ENCODE measurements around the gene HAPLN1. TPM values are rescaled to one million over a fixed set of nuclear protein-coding genes. Genes with fewer than 3 reads are reported as not detected.

The HAPLN1 gene
- polyA plus RNA-seq: 1 to 10 TPM in 2 of 4 donors, under 1 TPM in 2; 0.07 to 3.9 (median 1.0) TPM
- long read RNA-seq, donor 1, full-length matches to known transcripts: 4 of 4 reads
- long read RNA-seq, donor 1, partial matches to known transcripts: 0 of 4 reads
- long read RNA-seq, donor 1, other reads (novel, unspliced or antisense): 0 of 4 reads
- long read RNA-seq, donor 2, full-length matches to known transcripts: 2 of 2 reads
- long read RNA-seq, donor 2, partial matches to known transcripts: 0 of 2 reads
- long read RNA-seq, donor 2, other reads (novel, unspliced or antisense): 0 of 2 reads
- long read RNA-seq, donor 3, full-length matches to known transcripts: 1 of 1 reads
- long read RNA-seq, donor 3, partial matches to known transcripts: 0 of 1 reads
- long read RNA-seq, donor 3, other reads (novel, unspliced or antisense): 0 of 1 reads
- long read RNA-seq, donor 4: 0 reads
- long read RNA-seq, donor 5, full-length matches to known transcripts: 1 of 1 reads
- long read RNA-seq, donor 5, partial matches to known transcripts: 0 of 1 reads
- long read RNA-seq, donor 5, other reads (novel, unspliced or antisense): 0 of 1 reads
- long read RNA-seq, donor 6, full-length matches to known transcripts: 1 of 1 reads
- long read RNA-seq, donor 6, partial matches to known transcripts: 0 of 1 reads
- long read RNA-seq, donor 6, other reads (novel, unspliced or antisense): 0 of 1 reads
- long read RNA-seq, donor 7, full-length matches to known transcripts: 2 of 2 reads
- long read RNA-seq, donor 7, partial matches to known transcripts: 0 of 2 reads
- long read RNA-seq, donor 7, other reads (novel, unspliced or antisense): 0 of 2 reads
- long read RNA-seq, donor 8: 0 reads
- long read RNA-seq, donor 9: 0 reads
- long read RNA-seq, donor 10, full-length matches to known transcripts: 3 of 3 reads
- long read RNA-seq, donor 10, partial matches to known transcripts: 0 of 3 reads
- long read RNA-seq, donor 10, other reads (novel, unspliced or antisense): 0 of 3 reads

DNA sequence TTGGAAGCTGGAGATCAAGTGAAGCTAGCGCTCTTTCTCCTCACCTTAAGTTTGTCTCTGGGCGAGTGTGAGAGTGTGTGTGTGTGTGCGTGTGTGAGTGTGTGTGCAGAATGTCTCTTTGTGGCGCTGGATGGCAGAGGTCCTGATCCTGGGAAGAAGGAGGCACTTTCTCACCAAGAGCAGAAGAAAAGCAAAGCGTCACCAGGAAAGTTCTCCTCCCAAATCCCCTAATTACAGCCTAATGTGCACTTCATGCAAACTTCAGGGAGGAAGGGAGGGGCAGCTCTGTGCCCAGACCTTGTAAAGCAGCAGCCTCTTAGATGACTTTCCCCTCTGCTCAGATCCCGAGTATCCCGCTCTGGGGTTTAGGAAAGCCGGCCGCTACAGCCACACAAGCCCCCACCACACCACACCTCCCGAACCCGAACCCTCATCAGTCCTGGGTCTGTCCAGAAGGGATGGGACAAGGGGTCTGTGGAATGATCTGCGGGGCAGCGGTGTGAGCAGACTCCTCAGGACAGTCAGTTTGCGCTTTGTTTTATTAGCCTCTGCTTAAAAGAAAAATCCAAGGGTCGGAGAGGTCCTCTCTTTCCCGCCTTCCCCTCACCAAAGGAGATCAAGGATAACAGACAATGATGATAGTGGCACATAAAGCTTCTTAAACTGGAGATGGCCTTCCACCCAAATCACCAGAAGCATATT, at the start of gene HAPLN1:
Gene HAPLN1 (minus strand): TSS at position 20 of the 702 bp plus-strand sequence. CDS start 47,332 bp downstream, outside the sequence.
- Histone ChIP-seq H3K27ac (ENCODE audit: low read depth in 1 of 3, low read length in 2 of 3) (peak within 1 kb of the TSS in 2 of 3 donors; percentile 13 to 41), H3K4me3 (ENCODE audit: low read depth in 1 of 3, low read length in 3 of 3) (peak within 1 kb of the TSS in 1 of 3 donors; percentile 45), H3K9me3 (ENCODE audit: control insufficient read depth in 2 of 2, insufficient read depth in 1 of 2, low read depth in 1 of 2, low read length in 1 of 2) (no peaks in the 10 kb centered on the region), H3K27me3 (ENCODE audit: control insufficient read depth in 3 of 3, insufficient read depth in 3 of 3, low read length in 3 of 3) (peaks cover 6 to 15% (median 8%) of the 10 kb centered on the region in 3 donors), H3K36me3 (ENCODE audit: control insufficient read depth in 3 of 3, insufficient read depth in 2 of 3, low read depth in 1 of 3, low read length in 3 of 3) (no peaks in the 10 kb centered on the region), H3K4me1 (ENCODE audit: control insufficient read depth in 3 of 3, insufficient read depth in 2 of 3, low read depth in 1 of 3, low read length in 2 of 3) (peaks cover 0 to 13% (median 0%) of the 10 kb centered on the region in 3 donors)
- FAIRE-seq: no peak
- DNase-seq: no peak
- 16 to 47% (median 32%) methylated on average over 16 of the region's 16 CpGs for WGBS, 3 donors

DNA sequence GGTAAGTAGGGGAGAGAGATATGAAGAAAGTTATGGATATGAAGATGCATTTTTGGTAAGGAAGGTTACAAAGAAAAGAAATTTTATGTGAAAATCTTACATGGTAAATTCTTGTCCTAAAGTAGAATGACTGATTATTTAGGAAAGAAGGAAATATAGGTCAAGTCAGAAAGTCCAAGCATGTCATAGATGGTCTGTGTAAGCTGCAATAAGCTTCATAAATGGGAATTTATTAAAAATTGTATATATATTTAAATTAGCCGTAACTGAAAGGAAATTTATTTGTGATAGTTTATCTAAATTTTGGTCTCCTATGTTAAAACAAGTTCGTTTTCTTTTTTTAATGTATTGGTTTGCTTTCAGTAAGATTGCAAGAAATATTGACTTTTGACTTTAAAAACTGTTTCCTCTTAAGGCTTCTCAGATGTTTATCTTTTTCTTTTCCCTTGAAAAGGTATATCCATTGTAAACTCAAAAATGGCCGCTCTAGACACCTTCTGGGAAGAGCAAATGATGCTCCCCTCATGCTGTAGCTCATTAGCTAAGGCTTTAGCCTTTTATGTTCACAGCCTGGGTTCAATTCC, 46.8 kb upstream of the HAPLN1 start:
- no peaks in the 10 kb centered on the region for H3K36me3 ChIP-seq (ENCODE audit: control insufficient read depth in 3 of 3, insufficient read depth in 2 of 3, low read depth in 1 of 3, low read length in 3 of 3)
- no peak overlapping the region for H3K4me3 ChIP-seq (ENCODE audit: low read depth in 1 of 3, low read length in 3 of 3)
- no peak for DNase-seq
- H3K27ac ChIP-seq (ENCODE audit: low read depth in 1 of 3, low read length in 2 of 3): no peak overlapping the region
- FAIRE-seq: no peak
- peaks cover 0 to 18% of the 10 kb centered on the region in 2 donors for H3K9me3 ChIP-seq (ENCODE audit: control insufficient read depth in 2 of 2, insufficient read depth in 1 of 2, low read depth in 1 of 2, low read length in 1 of 2)
- H3K27me3 ChIP-seq (ENCODE audit: control insufficient read depth in 3 of 3, insufficient read depth in 3 of 3, low read length in 3 of 3): no peaks in the 10 kb centered on the region
- H3K4me1 ChIP-seq (ENCODE audit: control insufficient read depth in 3 of 3, insufficient read depth in 2 of 3, low read depth in 1 of 3, low read length in 2 of 3): peaks cover 0 to 2% (median 0%) of the 10 kb centered on the region in 3 donors
- WGBS, 3 donors: 41 to 61% (median 51%) methylated on average over 3 of the region's 3 CpGs

DNA sequence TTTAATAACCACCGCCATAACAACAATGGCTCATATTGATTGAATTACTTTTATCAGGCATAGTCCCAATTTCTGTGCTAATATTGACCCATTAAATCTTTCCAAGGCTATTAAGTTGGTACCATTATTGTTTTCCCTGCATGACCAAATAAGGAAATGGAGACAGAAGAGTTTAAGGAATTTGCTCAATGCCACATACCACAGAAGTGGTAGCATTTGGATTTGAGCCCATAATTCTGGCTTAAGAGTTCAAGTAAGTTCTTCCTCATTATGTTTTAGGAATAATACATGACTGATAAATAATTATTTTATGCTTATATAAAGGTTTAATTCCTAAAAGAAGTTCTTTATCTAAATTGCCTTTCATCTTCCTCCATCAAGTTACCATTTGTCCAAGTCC, 43.4 kb upstream of the HAPLN1 start:
- H3K4me3 ChIP-seq (ENCODE audit: low read depth in 1 of 3, low read length in 3 of 3): no peak overlapping the region
- H3K27me3 ChIP-seq (ENCODE audit: control insufficient read depth in 3 of 3, insufficient read depth in 3 of 3, low read length in 3 of 3): no peaks in the 10 kb centered on the region
- FAIRE-seq (no peak), DNase-seq (no peak)
- peaks cover 0 to 14% of the 10 kb centered on the region in 2 donors for H3K9me3 ChIP-seq (ENCODE audit: control insufficient read depth in 2 of 2, insufficient read depth in 1 of 2, low read depth in 1 of 2, low read length in 1 of 2)
- 89 to 98% (median 97%) methylated on average over 1 of the region's 1 CpG for WGBS, 3 donors
- H3K4me1 ChIP-seq (ENCODE audit: control insufficient read depth in 3 of 3, insufficient read depth in 2 of 3, low read depth in 1 of 3, low read length in 2 of 3): peaks cover 0 to 4% (median 3%) of the 10 kb centered on the region in 3 donors
- no peak overlapping the region for H3K27ac ChIP-seq (ENCODE audit: low read depth in 1 of 3, low read length in 2 of 3)
- H3K36me3 ChIP-seq (ENCODE audit: control insufficient read depth in 3 of 3, insufficient read depth in 2 of 3, low read depth in 1 of 3, low read length in 3 of 3): no peaks in the 10 kb centered on the region

DNA sequence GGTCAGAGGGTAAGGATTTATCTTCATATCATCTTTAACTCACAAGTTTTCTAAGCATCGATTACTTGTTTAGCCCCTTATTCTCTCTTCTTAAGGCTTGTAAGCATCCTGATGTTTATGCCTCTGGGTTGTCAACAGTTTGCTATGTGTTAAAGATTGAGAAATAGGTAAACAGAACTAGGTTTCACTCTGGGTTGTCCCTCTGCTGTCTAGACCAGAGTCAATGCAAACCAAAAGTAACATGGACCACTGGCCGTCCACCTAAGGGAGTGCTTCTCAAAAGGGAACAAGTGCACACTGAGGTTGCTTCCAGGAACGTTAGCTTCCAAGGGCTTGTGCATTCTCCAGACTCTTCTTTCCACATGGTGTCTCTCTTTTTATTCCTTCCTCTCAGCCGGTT, 39.9 kb upstream of the HAPLN1 start:
- H3K4me3 ChIP-seq (ENCODE audit: low read depth in 1 of 3, low read length in 3 of 3): no peak overlapping the region
- DNase-seq (no peak), FAIRE-seq (no peak)

DNA sequence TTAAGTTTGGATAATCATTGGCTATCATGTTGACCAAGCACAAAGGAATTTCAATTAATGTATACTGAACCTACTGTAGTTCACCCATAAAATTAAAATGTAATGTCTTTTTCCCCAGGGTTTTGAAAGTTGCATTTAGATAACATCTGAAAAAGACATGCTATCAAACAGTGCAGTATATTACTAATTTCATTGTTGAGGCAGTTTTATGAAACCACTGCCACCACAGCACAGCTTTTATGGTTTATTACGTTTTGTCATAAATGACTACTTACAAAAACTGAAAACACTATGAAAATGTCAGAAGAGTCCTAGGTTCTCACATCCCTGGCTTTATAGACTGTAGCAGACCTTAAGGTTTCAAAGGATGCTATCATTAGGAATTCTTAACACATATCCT, 32.0 kb upstream of the HAPLN1 start:
- FAIRE-seq (no peak), DNase-seq (no peak)
- Histone ChIP-seq H3K27ac (ENCODE audit: low read depth in 1 of 3, low read length in 2 of 3) (no peak overlapping the region), H3K4me1 (ENCODE audit: control insufficient read depth in 3 of 3, insufficient read depth in 2 of 3, low read depth in 1 of 3, low read length in 2 of 3) (no peaks in the 10 kb centered on the region), H3K27me3 (ENCODE audit: control insufficient read depth in 3 of 3, insufficient read depth in 3 of 3, low read length in 3 of 3) (no peaks in the 10 kb centered on the region), H3K9me3 (ENCODE audit: control insufficient read depth in 2 of 2, insufficient read depth in 1 of 2, low read depth in 1 of 2, low read length in 1 of 2) (peaks cover 0 to 18% of the 10 kb centered on the region in 2 donors), H3K4me3 (ENCODE audit: low read depth in 1 of 3, low read length in 3 of 3) (no peak overlapping the region), H3K36me3 (ENCODE audit: control insufficient read depth in 3 of 3, insufficient read depth in 2 of 3, low read depth in 1 of 3, low read length in 3 of 3) (no peaks in the 10 kb centered on the region)
- WGBS, 3 donors: 67 to 75% (median 75%) methylated on average over 1 of the region's 1 CpG

More for the DNA sequence above, 39.9 kb upstream of the HAPLN1 start:
- H3K27me3 ChIP-seq (ENCODE audit: control insufficient read depth in 3 of 3, insufficient read depth in 3 of 3, low read length in 3 of 3): no peaks in the 10 kb centered on the region
- no peaks in the 10 kb centered on the region for H3K36me3 ChIP-seq (ENCODE audit: control insufficient read depth in 3 of 3, insufficient read depth in 2 of 3, low read depth in 1 of 3, low read length in 3 of 3)
- 28 to 68% (median 41%) methylated on average over 4 of the region's 4 CpGs for WGBS, 3 donors
- H3K9me3 ChIP-seq (ENCODE audit: control insufficient read depth in 2 of 2, insufficient read depth in 1 of 2, low read depth in 1 of 2, low read length in 1 of 2): peaks cover 0 to 4% of the 10 kb centered on the region in 2 donors
- H3K4me1 ChIP-seq (ENCODE audit: control insufficient read depth in 3 of 3, insufficient read depth in 2 of 3, low read depth in 1 of 3, low read length in 2 of 3): peaks cover 0 to 4% (median 3%) of the 10 kb centered on the region in 3 donors
- H3K27ac ChIP-seq (ENCODE audit: low read depth in 1 of 3, low read length in 2 of 3): no peak overlapping the region

DNA sequence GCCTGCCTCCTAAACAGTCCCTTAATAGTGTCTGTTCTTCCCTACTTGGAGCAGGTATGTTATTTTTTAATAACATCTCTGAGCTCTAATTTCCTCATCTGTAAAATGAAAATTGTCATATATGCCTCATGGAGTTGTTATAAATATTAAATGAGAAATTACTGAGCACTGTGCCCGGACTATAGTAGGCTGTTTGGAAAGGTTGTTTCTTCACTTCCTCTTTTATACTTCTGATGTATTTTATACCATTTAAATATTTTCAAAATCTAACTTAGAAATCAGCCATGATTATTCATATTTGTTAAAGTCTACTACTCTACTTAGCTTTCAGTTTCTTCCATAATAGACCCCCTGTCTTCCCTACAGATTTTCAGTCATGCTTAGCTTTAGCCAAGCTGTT, 30.5 kb upstream of the HAPLN1 start:
- FAIRE-seq: no peak
- H3K36me3 ChIP-seq (ENCODE audit: control insufficient read depth in 3 of 3, insufficient read depth in 2 of 3, low read depth in 1 of 3, low read length in 3 of 3): no peaks in the 10 kb centered on the region
- WGBS, 3 donors: 0 to 36% (median 4%) methylated on average over 1 of the region's 1 CpG
- DNase-seq: no peak
- no peak overlapping the region for H3K4me3 ChIP-seq (ENCODE audit: low read depth in 1 of 3, low read length in 3 of 3)
- H3K27ac ChIP-seq (ENCODE audit: low read depth in 1 of 3, low read length in 2 of 3): no peak overlapping the region
- H3K27me3 ChIP-seq (ENCODE audit: control insufficient read depth in 3 of 3, insufficient read depth in 3 of 3, low read length in 3 of 3): no peaks in the 10 kb centered on the region
- H3K4me1 ChIP-seq (ENCODE audit: control insufficient read depth in 3 of 3, insufficient read depth in 2 of 3, low read depth in 1 of 3, low read length in 2 of 3): no peaks in the 10 kb centered on the region
- peaks cover 0 to 24% of the 10 kb centered on the region in 2 donors for H3K9me3 ChIP-seq (ENCODE audit: control insufficient read depth in 2 of 2, insufficient read depth in 1 of 2, low read depth in 1 of 2, low read length in 1 of 2)

DNA sequence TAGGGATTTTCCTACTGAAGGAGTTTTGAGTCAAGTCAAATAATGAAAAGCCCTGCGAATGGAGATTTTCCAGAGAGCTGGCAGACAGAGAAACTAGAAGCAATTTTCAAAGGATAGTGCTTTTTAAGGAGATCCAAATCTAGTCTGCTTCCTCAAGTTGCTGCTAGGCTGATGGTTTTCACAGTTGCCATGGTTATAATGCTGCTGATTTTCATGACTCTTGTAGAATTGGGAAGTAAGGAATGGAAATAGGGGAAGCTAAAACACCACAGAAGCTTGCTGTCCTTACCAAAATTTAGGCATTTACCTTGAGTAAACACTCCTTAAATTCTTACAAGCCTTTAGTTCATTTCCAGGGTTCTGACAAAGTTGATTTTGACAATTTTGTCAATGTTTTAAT, 30.1 kb upstream of the HAPLN1 start:
- Histone ChIP-seq H3K27ac (ENCODE audit: low read depth in 1 of 3, low read length in 2 of 3) (no peak overlapping the region), H3K4me1 (ENCODE audit: control insufficient read depth in 3 of 3, insufficient read depth in 2 of 3, low read depth in 1 of 3, low read length in 2 of 3) (no peaks in the 10 kb centered on the region), H3K9me3 (ENCODE audit: control insufficient read depth in 2 of 2, insufficient read depth in 1 of 2, low read depth in 1 of 2, low read length in 1 of 2) (peaks cover 0 to 24% of the 10 kb centered on the region in 2 donors), H3K27me3 (ENCODE audit: control insufficient read depth in 3 of 3, insufficient read depth in 3 of 3, low read length in 3 of 3) (no peaks in the 10 kb centered on the region), H3K4me3 (ENCODE audit: low read depth in 1 of 3, low read length in 3 of 3) (no peak overlapping the region), H3K36me3 (ENCODE audit: control insufficient read depth in 3 of 3, insufficient read depth in 2 of 3, low read depth in 1 of 3, low read length in 3 of 3) (no peaks in the 10 kb centered on the region)
- DNase-seq: no peak
- FAIRE-seq: no peak
- 75 to 88% (median 85%) methylated on average over 1 of the region's 1 CpG for WGBS, 3 donors
